ENCODE measurements around the gene ECI1. TPM values are rescaled to one million over a fixed set of nuclear protein-coding genes. Genes with fewer than 3 reads are reported as not detected.

ECI1 gene
- total and polyA plus RNA-seq, 2 of the 4 experiments (the other 2 are of a cell fraction): 20.3 to 30.1 TPM

DNA sequence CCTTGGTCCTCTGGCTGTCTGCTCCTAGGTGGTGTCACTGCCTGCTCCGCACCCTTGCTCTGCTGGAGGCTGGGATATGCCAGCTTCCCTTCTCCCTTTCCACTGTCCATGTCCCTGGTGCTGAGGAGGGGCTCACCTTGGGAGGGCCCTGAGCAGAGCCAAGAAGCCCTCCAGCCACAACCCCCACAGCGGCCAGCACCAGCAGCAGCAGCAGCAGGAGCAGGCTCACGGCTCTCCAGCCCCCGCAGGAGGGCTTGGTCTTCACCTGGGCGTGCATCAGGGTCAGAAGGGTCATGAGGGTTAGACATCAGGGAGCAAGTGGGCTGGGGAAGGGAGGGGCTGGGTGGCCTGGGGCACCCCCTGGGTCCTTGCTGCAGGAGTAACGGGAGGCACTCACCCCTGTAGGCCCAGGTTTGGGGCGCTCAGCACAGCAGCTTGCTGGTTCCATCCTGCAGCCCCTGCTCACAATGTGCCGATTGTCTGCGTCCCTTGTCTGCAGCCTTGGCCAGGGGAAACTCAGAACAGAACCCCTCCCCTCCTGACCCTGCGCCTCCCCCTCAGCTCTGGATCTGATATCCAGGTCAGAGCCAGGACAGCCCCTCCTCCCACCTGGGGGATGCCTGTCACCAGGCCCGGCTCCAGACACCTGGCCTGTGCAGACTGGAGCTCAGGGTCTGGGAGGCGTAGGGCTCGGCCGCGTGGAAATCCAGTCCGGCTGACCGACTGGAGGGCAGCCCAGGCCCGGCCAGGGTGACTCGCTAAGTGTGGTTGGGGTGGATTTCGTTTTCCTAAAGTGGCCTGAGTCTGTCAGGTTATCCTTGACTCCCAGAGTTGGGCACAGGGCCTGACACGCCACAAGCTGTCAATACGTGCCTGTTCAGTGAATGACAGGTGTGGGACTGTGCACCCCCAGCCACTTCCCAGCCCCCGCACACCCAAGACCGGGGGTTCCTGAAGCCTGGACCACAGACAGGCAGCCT lies 40.7 kb downstream of the ECI1 start, which contains the start of gene BRICD5:
BRICD5 (minus strand) TSS at position 478 of the 980 bp plus-strand sequence; CDS start at position 448, 30 bp downstream.
- no peaks in the 10 kb centered on the region for H3K27me3 ChIP-seq (ENCODE audit: control insufficient read depth, insufficient read depth, low read length)
- no peak within 1 kb of the TSS for H3K56ac ChIP-seq (ENCODE audit: extremely low read depth, insufficient read depth, low read length)
- dilution Hi-C loops (cut with HindIII; ENCODE audit: low sequenced_read_pairs, unreplicated experiment): no loop called here
- no peak within 1 kb of the TSS for H3K23ac ChIP-seq (ENCODE audit: low read depth, low read length)
- H4K20me1 ChIP-seq (ENCODE audit: insufficient read depth, low read length): peaks cover 16% of the 10 kb centered on the region
- no peak within 1 kb of the TSS for H2AK5ac ChIP-seq (ENCODE audit: low read depth, low read length)
- H3K9me3 ChIP-seq (ENCODE audit: control insufficient read depth, insufficient read depth, low read length): no peaks in the 10 kb centered on the region
- intact Hi-C loops (cut with micrococcal nuclease): no loop called here
- H4K5ac ChIP-seq (ENCODE audit: low read depth, low read length): no peak within 1 kb of the TSS
- H2BK20ac ChIP-seq (ENCODE audit: low read depth, low read length): no peak within 1 kb of the TSS
- H3K79me1 ChIP-seq (ENCODE audit: low read depth in 1 of 2, low read length in 2 of 2): peaks cover 26 to 50% of the 10 kb centered on the region in 2 experiments
- no peak within 1 kb of the TSS for H3K4ac ChIP-seq (ENCODE audit: low read depth, low read length)
- no TSS peak for BruUV-seq (replicated peaks)
- no peak within 1 kb of the TSS for H3K27ac ChIP-seq (ENCODE audit: insufficient read depth, low read length)
- H4K8ac ChIP-seq (ENCODE audit: low read depth in 2 of 2, low read length in 2 of 2): no peak within 1 kb of the TSS
- H3K9me1 ChIP-seq (ENCODE audit: insufficient read depth, low read length): 0 out of 2 replicates have a peak, but pooled peaks cover 3% of the 10 kb centered on the region
- ChIA-PET POLR2A (ENCODE audit: unreplicated experiment) (no interaction called here), CTCF (no interaction called here)
- ATAC-seq (ENCODE audit: low read depth) (no peak), DNase-seq (peak; percentile 19)
- H3K36me3 ChIP-seq (ENCODE audit: control insufficient read depth, insufficient read depth, low read length): peaks cover 28% of the 10 kb centered on the region
- WGBS, 2 experiments (ENCODE audit: extremely low coverage in 2 of 2, insufficient read length in 1 of 2): 20% methylated on average over 1 of the region's 24 CpGs; no CpG with 5 or more reads in 1 of the 2 experiments
- H3K18ac ChIP-seq (ENCODE audit: low read depth, low read length): no peak within 1 kb of the TSS
- no peak within 1 kb of the TSS for H2BK5ac ChIP-seq (ENCODE audit: low read depth, low read length, poor library complexity, severe bottlenecking)
- H2BK120ac ChIP-seq (ENCODE audit: low read depth, low read length): no peak within 1 kb of the TSS
- no peak within 1 kb of the TSS for H2AFZ ChIP-seq (replicated peaks; ENCODE audit: low read length, poor library complexity)
- in situ Hi-C loops (cut with MboI; ENCODE audit: low sequenced_read_pairs): no loop called here
- H2BK15ac ChIP-seq (ENCODE audit: low read depth, low read length): no peak within 1 kb of the TSS
- H3K9ac ChIP-seq (ENCODE audit: low read depth, low read length): no peak within 1 kb of the TSS
- no peak within 1 kb of the TSS for H3K4me3 ChIP-seq (ENCODE audit: insufficient read depth, low read depth, low read length)
- H3K14ac ChIP-seq (replicated peaks; ENCODE audit: low read depth, low read length): no peak within 1 kb of the TSS
- peaks cover 12% of the 10 kb centered on the region for H3K4me1 ChIP-seq (ENCODE audit: control insufficient read depth, insufficient read depth, low read length)
- no peak within 1 kb of the TSS for H4K91ac ChIP-seq (ENCODE audit: insufficient read depth, low read depth, low read length)
- TF ChIP-seq MAFK (IDR thresholded peaks at IDR 0.05; ENCODE audit: low read depth, low read length): no peak
- TF ChIP-seq, protein P1, sequence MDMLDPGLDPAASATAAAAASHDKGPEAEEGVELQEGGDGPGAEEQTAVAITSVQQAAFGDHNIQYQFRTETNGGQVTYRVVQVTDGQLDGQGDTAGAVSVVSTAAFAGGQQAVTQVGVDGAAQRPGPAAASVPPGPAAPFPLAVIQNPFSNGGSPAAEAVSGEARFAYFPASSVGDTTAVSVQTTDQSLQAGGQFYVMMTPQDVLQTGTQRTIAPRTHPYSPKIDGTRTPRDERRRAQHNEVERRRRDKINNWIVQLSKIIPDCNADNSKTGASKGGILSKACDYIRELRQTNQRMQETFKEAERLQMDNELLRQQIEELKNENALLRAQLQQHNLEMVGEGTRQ (IDR thresholded peaks at IDR 0.05; ENCODE audit: low read depth, low read length): no peak
- no peak for TF ChIP-seq RCOR1 (IDR thresholded peaks at IDR 0.05; ENCODE audit: insufficient replicate concordance, low read length)
- no peak for TF ChIP-seq NFE2L2 (IDR thresholded peaks at IDR 0.05; ENCODE audit: low read depth, low read length)
- no peak within 1 kb of the TSS for H3K4me2 ChIP-seq (ENCODE audit: low read depth, low read length)
- peak within 1 kb of the TSS; percentile 72 for H2AK9ac ChIP-seq (replicated peaks; ENCODE audit: low read depth, low read length, poor library complexity)

Data from IMR-90 (cell line).